Measurements from ENCODE around the gene TMEM218. TPM values are rescaled to one million over a fixed set of nuclear protein-coding genes. Genes with fewer than 3 reads are reported as not detected.
A peak's percentile ranks its signal among the peaks of the same experiment; 100 is the strongest.

The TMEM218 gene
- total RNA-seq, 1 donor from 2014 or later = 12.8 TPM

DNA sequence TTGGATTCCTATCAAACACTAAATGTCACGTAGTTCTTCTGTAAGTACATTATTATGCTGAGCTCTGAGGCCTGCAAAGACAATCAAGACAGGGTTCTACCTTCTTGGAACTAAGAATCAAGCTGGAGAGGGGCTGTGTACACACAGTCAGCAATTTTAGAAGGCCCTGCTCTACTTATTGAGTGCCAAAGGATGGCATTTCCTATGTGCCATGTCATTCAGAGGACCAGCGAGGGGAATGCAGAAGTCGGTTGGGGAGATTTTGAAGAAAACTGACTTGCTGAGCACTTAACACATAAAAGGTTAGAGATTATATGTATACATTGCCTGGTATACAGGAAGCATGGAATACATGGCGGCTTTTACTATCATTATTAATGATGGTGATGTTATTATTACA, 43.1 kb downstream of the TMEM218 start:
- Histone ChIP-seq H3K9me3 (no peaks in the 10 kb centered on the region), H3K27ac (no peak overlapping the region), H3K36me3 (no peaks in the 10 kb centered on the region), H3K4me1 (peaks cover 31% of the 10 kb centered on the region), H3K4me3 (no peak overlapping the region), H3K27me3 (no peaks in the 10 kb centered on the region)
- DNase-seq (ENCODE audit: extremely low spot score in 2 of 2) = no peak
- no peak for TF ChIP-seq POLR2A (IDR thresholded peaks at IDR 0.05)
- TF ChIP-seq POLR2AphosphoS5 (IDR thresholded peaks at IDR 0.05; ENCODE audit: insufficient read depth in 1 of 2, low read depth in 1 of 2) = no peak
- TF ChIP-seq, protein P1, sequence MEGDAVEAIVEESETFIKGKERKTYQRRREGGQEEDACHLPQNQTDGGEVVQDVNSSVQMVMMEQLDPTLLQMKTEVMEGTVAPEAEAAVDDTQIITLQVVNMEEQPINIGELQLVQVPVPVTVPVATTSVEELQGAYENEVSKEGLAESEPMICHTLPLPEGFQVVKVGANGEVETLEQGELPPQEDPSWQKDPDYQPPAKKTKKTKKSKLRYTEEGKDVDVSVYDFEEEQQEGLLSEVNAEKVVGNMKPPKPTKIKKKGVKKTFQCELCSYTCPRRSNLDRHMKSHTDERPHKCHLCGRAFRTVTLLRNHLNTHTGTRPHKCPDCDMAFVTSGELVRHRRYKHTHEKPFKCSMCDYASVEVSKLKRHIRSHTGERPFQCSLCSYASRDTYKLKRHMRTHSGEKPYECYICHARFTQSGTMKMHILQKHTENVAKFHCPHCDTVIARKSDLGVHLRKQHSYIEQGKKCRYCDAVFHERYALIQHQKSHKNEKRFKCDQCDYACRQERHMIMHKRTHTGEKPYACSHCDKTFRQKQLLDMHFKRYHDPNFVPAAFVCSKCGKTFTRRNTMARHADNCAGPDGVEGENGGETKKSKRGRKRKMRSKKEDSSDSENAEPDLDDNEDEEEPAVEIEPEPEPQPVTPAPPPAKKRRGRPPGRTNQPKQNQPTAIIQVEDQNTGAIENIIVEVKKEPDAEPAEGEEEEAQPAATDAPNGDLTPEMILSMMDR (IDR thresholded peaks at IDR 0.05) = no peak
- intact Hi-C loops (cut with DNase I) = no loop called here

- no peaks in the 10 kb centered on the region for H3K9me3 ChIP-seq
- intact Hi-C loops (cut with DNase I) = no loop called here
- TF ChIP-seq, protein P1 (IDR thresholded peaks at IDR 0.05) = no peak
- no peak for TF ChIP-seq POLR2A (IDR thresholded peaks at IDR 0.05)
- no peak for TF ChIP-seq POLR2AphosphoS5 (IDR thresholded peaks at IDR 0.05; ENCODE audit: insufficient read depth in 1 of 2, low read depth in 1 of 2)
- peak overlapping the region; percentile 44 to 62 for H3K4me3 ChIP-seq
- H3K27ac ChIP-seq = peak overlapping the region; percentile 61
- no peaks in the 10 kb centered on the region for H3K36me3 ChIP-seq
- H3K4me1 ChIP-seq = peaks cover 10% of the 10 kb centered on the region
- no peak for DNase-seq (ENCODE audit: extremely low spot score in 2 of 2)
- no peaks in the 10 kb centered on the region for H3K27me3 ChIP-seq
Observed at GRCh38 chr11:125064070-125064469, 47.4 kb downstream of the TMEM218 start.

DNA sequence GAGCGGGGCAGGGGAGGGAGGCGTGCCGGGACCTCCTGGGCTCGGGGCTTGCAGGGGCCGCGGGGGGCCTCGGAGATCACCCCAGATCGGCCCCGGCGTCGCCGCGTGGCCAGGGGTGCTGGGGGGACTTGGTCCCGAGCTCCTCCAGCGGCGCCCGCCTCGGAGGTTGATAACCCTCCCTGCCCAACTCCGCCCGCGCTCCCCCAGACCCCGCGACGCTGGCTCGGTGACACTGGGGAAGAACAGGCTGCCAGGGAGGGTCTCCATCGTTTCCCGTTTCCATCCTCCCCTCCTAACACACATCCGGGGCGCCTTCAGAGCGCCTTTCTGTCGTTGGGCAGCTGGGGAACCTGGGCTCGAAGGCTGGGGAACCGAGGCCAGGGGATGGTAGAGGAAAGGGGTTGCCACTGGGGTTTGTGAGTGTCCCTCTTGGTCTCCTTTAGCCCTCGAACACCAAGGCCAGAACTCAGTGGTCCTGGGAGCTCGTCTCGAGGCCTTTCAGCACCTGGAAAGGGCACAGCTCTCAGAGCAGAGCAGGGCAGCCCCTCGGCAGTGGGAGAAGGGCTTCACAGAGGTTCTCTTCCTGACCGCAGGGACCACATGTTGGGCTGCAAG, 47.9 kb downstream of the TMEM218 start:
- H3K4me3 ChIP-seq = peak overlapping the region; percentile 44 to 62
- H3K9me3 ChIP-seq = no peaks in the 10 kb centered on the region
- H3K36me3 ChIP-seq = no peaks in the 10 kb centered on the region
- H3K4me1 ChIP-seq = peaks cover 10% of the 10 kb centered on the region
- no peak for DNase-seq (ENCODE audit: extremely low spot score in 2 of 2)
- peak overlapping the region; percentile 61 for H3K27ac ChIP-seq
- intact Hi-C loops (cut with DNase I) = no loop called here
- no peaks in the 10 kb centered on the region for H3K27me3 ChIP-seq
- TF ChIP-seq POLR2A (IDR thresholded peaks at IDR 0.05) (no peak), POLR2AphosphoS5 (IDR thresholded peaks at IDR 0.05; ENCODE audit: insufficient read depth in 1 of 2, low read depth in 1 of 2) (no peak)
- TF ChIP-seq, protein P1 (IDR thresholded peaks at IDR 0.05) = no peak

DNA sequence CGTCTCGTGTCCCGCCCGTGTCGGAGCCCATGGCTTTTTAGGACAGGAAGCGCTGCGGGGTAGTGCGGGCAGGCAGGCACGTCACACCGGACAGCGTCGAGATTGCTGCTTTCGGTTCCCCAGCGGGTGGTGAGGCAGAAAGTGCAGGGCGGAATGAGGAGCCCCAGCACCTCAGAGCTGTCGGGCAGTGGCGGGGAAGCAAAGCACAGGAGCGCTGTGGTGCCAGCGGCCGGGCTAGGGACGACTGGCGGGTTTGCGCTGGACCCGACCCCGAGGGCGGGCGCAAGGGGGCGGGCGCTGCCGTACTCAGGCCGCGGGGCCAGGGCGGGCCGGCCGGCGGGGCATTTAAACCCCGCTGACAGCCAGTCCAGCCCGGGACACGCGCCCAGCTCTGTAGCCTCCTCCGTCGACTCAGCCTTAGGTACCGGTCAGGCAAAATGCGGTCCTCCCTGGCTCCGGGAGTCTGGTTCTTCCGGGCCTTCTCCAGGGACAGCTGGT, 48.4 kb downstream of the TMEM218 start, which contains the start of gene SLC37A2:
Gene SLC37A2 (plus strand): TSS at position 375 of the 498 bp plus-strand sequence. CDS start 63 bp downstream, at position 438.
- DNase-seq (ENCODE audit: extremely low spot score in 2 of 2) = no peak

More for the DNA sequence above, 48.4 kb downstream of the TMEM218 start, which contains the start of gene SLC37A2:
- Histone ChIP-seq H3K4me3 (peak within 1 kb of the TSS; percentile 44 to 62), H3K36me3 (no peaks in the 10 kb centered on the region), H3K27ac (peak within 1 kb of the TSS; percentile 61), H3K9me3 (no peaks in the 10 kb centered on the region), H3K4me1 (peaks cover 10% of the 10 kb centered on the region), H3K27me3 (no peaks in the 10 kb centered on the region)
- TF ChIP-seq, protein P1 (IDR thresholded peaks at IDR 0.05) = peak in 1 of 3 experiments; percentile 20
- TF ChIP-seq POLR2A (IDR thresholded peaks at IDR 0.05) (no peak), POLR2AphosphoS5 (IDR thresholded peaks at IDR 0.05; ENCODE audit: insufficient read depth in 1 of 2, low read depth in 1 of 2) (peak in 1 of 2 donors; percentile 57)
- intact Hi-C loops (cut with DNase I) = no loop called here
